Esophagus muscularis mucosa (tissue), 4 donors: ENCODE data around the gene XRRA1.

Source experiments
- CTCF ChIP-seq, 3 experiments: fragments of 200-600 bp in 2 of 3; fragments of 450-650 bp in 1 of 3; sonication (generic) in 2 of 3; IDR thresholded peaks; one replicate each; pipeline ENCODE4 v1.5.1; 2017 to 2019; ENCODE audit warnings: antibody characterized with exemption in 3 of 3, mild to moderate bottlenecking in 2 of 3, moderate library complexity in 1 of 3
- EP300 ChIP-seq: sonication (generic); formaldehyde crosslinking; IDR thresholded peaks from one replicate; pipeline ENCODE4 v1.6.1; 2017; ENCODE audit warnings: antibody characterized with exemption
- POLR2A ChIP-seq: fragments of 450-650 bp; IDR thresholded peaks from one replicate; pipeline ENCODE4 v1.6.1; 2017; ENCODE audit warnings: antibody characterized with exemption, moderate library complexity, mild to moderate bottlenecking, low read depth

- TF ChIP-seq CTCF (IDR thresholded peaks at IDR 0.05) (no peak), EP300 (no peak), POLR2A (no peak)
These were observed 95.7 kb downstream of the XRRA1 start for GRCh38 chr11:74853223-74853622.
